ENCODE data around the gene CYP2S1.
"Not testable (repeated sequence)": the region's sequence is repeated elsewhere in the genome, so short reads cannot be mapped to it uniquely, and the experiment has no call there.

The CYP2S1 gene

GRCh38 chr19:41172297-41173164, 20.5 kb upstream of the CYP2S1 start:
- no peaks in the 10 kb centered on the region for H3K4me1 ChIP-seq (ENCODE audit: control insufficient read depth, insufficient read depth, low read length)
- no peaks in the 10 kb centered on the region for H3K36me3 ChIP-seq (ENCODE audit: control insufficient read depth in 2 of 2, insufficient read depth in 2 of 2, low read length in 2 of 2)
- H3K9me3 ChIP-seq (ENCODE audit: control insufficient read depth in 2 of 2, low read length in 2 of 2), result no peaks in the 10 kb centered on the region
- H3K4me3 ChIP-seq (ENCODE audit: low read length in 2 of 2), result no peak overlapping the region
- no peak overlapping the region for H3K27ac ChIP-seq (ENCODE audit: low read length)
- no peak overlapping the region for H3K9ac ChIP-seq (ENCODE audit: low read length in 2 of 2)
- H3K27me3 ChIP-seq (ENCODE audit: control insufficient read depth in 1 of 2, insufficient read depth in 2 of 2, low read length in 2 of 2), result no peaks in the 10 kb centered on the region

DNA sequence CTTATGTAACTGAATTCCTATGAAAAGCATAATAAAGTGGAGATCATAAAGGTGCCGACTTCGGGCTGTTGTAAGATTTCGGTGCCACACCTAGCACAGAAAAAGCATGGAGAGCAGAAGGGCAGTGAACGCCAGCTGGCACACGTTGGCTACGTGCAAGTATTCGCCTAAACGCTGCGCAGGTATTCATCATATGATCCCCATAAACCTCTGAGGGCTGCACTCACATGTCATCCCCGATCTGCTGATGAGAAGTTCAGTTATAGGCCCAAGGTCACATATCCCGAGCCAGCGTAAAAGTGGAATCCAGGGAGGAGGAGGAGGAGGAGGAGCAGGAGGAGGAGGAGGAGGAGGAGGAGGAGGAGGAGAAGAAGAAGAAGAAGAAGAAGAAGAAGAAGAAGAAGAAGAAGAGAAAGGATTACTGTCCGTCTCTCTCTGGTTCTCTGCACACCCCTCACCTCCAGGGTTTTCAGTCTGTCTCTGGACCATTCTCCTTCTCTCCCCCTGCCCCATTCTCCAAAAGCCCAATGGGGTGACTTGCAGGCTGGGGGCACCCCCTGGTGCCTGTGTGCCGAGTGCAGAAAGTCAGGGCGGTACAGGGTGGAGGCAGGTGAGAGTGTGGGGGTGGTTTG, 18.6 kb upstream of the CYP2S1 start:
- Histone ChIP-seq H3K36me3 (ENCODE audit: control insufficient read depth in 2 of 2, insufficient read depth in 2 of 2, low read length in 2 of 2) (no peaks in the 10 kb centered on the region), H3K27ac (ENCODE audit: low read length) (no peak overlapping the region)

DNA sequence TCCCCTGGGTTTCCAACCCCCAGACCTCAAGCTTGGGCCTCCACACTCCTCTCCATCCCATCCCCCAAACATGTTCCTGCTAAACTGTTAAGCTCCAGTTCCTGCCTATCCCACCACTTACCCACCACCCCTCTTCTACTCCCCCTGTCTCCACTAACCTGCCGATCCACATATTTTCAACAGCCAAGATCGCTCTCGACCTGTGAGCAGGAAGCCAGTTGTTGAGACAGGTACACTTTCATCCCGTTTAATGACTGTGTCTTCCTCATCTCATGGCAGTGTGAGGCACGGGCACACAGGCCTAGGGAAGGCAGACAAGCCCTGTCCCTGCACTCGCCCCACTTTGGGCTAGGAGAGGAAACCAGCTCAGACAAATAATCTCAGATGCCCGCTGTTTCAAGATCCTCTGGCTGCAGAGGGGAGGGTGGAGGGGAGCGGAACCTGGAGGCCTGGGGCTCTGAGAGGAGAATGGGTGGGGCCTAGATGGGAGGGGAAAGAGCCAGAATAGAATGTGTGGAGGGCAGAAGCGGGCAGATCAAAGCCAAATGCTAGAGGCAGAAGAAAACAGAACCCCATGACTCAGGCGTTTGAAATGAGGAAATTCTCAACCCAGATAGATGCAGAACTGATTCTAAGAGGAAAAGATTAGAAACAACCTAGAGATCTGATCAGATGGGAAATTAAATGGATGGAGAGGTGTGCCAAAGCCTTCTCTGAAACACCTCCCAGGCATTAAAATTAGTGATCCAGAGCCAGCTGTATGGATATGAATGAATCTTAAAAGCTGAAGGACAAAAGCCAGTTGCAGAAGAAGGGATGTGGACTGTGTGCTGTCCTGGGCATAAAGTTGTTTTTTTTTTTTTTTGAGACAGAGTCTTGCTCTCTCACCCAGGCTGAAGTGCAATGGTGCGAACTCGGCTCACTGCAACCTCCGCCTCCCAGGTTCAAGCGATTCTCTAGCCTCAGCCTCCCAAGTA, 16.9 kb upstream of the CYP2S1 start:
- Histone ChIP-seq H3K36me3 (ENCODE audit: control insufficient read depth in 2 of 2, insufficient read depth in 2 of 2, low read length in 2 of 2) (no peaks in the 10 kb centered on the region), H3K4me3 (ENCODE audit: low read length in 2 of 2) (no peak overlapping the region), H3K27ac (ENCODE audit: low read length) (no peak overlapping the region)

More for the DNA sequence above, 18.6 kb upstream of the CYP2S1 start:
- Histone ChIP-seq H3K4me1 (ENCODE audit: control insufficient read depth, insufficient read depth, low read length) (no peaks in the 10 kb centered on the region), H3K9ac (ENCODE audit: low read length in 2 of 2) (no peak overlapping the region), H3K27me3 (ENCODE audit: control insufficient read depth in 1 of 2, insufficient read depth in 2 of 2, low read length in 2 of 2) (no peaks in the 10 kb centered on the region), H3K9me3 (ENCODE audit: control insufficient read depth in 2 of 2, low read length in 2 of 2) (no peaks in the 10 kb centered on the region), H3K4me3 (ENCODE audit: low read length in 2 of 2) (no peak overlapping the region)

DNA sequence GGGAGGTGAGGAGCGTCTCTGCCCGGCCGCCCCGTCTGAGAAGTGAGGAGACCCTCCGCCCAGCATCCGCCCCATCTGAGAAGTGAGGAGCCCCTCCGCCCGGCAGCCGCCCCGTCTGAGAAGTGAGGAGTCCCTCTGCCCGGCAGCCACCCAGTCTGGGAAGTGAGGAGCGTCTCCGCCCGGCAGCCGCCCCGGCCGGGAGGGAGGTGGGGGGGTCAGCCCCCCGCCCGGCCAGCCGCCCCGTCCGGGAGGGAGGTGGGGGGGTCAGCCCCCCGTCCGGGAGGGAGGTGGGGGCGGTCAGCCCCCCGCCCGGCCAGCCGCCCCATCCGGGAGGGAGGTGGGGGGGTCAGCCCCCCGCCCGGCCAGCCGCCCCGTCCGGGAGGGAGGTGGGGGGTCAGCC, 12.8 kb upstream of the CYP2S1 start:
- not testable (repeated sequence) for H3K36me3 ChIP-seq (ENCODE audit: control insufficient read depth in 2 of 2, insufficient read depth in 2 of 2, low read length in 2 of 2); H3K9ac ChIP-seq (ENCODE audit: low read length in 2 of 2); H3K27me3 ChIP-seq (ENCODE audit: control insufficient read depth in 1 of 2, insufficient read depth in 2 of 2, low read length in 2 of 2); H3K27ac ChIP-seq (ENCODE audit: low read length); H3K9me3 ChIP-seq (ENCODE audit: control insufficient read depth in 2 of 2, low read length in 2 of 2); H3K4me1 ChIP-seq (ENCODE audit: control insufficient read depth, insufficient read depth, low read length); H3K4me3 ChIP-seq (ENCODE audit: low read length in 2 of 2)

More for the DNA sequence above, 16.9 kb upstream of the CYP2S1 start:
- Histone ChIP-seq H3K9ac (ENCODE audit: low read length in 2 of 2) (no peak overlapping the region), H3K9me3 (ENCODE audit: control insufficient read depth in 2 of 2, low read length in 2 of 2) (no peaks in the 10 kb centered on the region), H3K4me1 (ENCODE audit: control insufficient read depth, insufficient read depth, low read length) (no peaks in the 10 kb centered on the region), H3K27me3 (ENCODE audit: control insufficient read depth in 1 of 2, insufficient read depth in 2 of 2, low read length in 2 of 2) (no peaks in the 10 kb centered on the region)

DNA sequence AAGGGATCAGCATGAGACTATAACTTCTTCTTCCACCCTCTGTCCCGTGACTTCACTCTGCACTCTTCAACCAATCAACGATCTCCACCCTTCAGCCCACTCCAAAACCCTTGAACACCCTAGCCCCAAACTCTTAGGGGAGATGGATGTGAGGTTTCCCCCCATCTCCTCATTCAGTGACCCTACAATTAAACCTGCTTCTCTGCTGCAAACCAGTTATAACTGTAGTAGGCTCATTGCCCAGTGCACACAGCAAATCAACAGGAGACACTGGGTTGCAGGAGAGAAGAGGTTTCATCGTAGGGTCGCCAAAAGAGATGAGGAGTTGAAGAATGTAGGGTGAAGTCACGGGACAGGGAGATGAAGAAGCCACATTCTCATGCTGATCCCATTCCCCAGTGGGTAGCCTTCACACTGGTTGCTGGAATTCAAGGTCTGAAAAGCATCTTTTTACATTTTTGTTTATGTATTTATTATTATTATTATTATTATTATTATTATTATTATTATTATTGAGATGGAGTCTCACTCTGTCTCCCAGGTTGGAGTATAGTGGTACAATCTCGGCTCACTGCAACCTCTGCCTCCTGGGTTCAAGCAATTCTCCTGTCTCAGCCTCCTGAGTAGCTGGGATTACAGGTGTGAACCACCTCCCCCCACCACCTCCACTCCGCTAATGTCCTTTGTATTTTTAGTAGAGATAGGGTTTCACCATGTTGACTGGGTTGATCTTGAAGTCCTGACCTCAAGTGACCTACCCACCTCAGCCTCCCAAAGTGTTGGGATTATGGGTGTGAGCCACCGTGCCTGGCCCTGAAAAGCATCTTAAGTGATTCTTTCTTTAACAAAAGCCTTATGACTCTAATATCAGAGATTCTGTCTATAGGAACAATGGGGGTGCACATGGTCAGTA, 5.8 kb upstream of the CYP2S1 start:
- no peaks in the 10 kb centered on the region for H3K9me3 ChIP-seq (ENCODE audit: control insufficient read depth in 2 of 2, low read length in 2 of 2)
- peaks cover 12 to 14% of the 10 kb centered on the region in 2 donors for H3K27me3 ChIP-seq (ENCODE audit: control insufficient read depth in 1 of 2, insufficient read depth in 2 of 2, low read length in 2 of 2)
- no peak overlapping the region for H3K9ac ChIP-seq (ENCODE audit: low read length in 2 of 2)
- no peaks in the 10 kb centered on the region for H3K36me3 ChIP-seq (ENCODE audit: control insufficient read depth in 2 of 2, insufficient read depth in 2 of 2, low read length in 2 of 2)
- no peak overlapping the region for H3K4me3 ChIP-seq (ENCODE audit: low read length in 2 of 2)
- H3K4me1 ChIP-seq (ENCODE audit: control insufficient read depth, insufficient read depth, low read length), result no peaks in the 10 kb centered on the region
- H3K27ac ChIP-seq (ENCODE audit: low read length), result no peak overlapping the region

GRCh38 chr19:41187884-41188279, 5.1 kb upstream of the CYP2S1 start:
- H3K4me1 ChIP-seq (ENCODE audit: control insufficient read depth, insufficient read depth, low read length), result peaks cover 4% of the 10 kb centered on the region
- no peaks in the 10 kb centered on the region for H3K9me3 ChIP-seq (ENCODE audit: control insufficient read depth in 2 of 2, low read length in 2 of 2)
- H3K9ac ChIP-seq (ENCODE audit: low read length in 2 of 2), result no peak overlapping the region
- H3K36me3 ChIP-seq (ENCODE audit: control insufficient read depth in 2 of 2, insufficient read depth in 2 of 2, low read length in 2 of 2), result no peaks in the 10 kb centered on the region
- no peak overlapping the region for H3K4me3 ChIP-seq (ENCODE audit: low read length in 2 of 2)
- H3K27ac ChIP-seq (ENCODE audit: low read length), result no peak overlapping the region
- peaks cover 18 to 20% of the 10 kb centered on the region in 2 donors for H3K27me3 ChIP-seq (ENCODE audit: control insufficient read depth in 1 of 2, insufficient read depth in 2 of 2, low read length in 2 of 2)

DNA sequence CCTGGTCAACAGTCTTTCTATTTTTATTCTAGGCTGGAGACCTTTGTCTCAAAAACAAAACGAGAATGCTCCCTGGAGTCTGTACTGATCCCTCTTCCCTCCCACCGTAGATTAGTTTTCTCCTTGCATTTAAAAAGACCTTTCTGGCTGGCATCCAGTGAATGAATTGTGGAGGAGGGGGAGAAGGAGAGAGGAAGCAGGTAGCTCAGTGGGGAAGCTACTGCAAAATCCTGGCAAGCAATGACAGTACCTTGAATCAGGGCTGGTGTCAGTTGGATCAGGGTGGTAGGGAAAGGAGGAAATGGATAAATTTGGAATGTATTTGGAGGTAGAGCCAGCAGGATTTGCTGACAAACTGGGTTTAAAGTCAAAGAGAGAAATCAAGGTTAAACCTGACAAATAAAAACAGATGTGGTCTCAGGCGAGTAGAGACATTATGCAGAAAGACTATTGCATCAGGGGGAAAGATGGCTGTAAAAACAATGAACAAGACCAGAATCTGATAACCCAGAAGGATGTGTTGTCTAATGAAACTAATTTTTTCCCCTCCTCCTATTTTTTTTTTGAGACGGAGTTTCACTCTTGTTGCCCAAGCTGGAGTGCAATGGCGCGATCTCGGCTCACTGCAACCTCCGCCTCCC, 3.5 kb upstream of the CYP2S1 start:
- no peak overlapping the region for H3K4me3 ChIP-seq (ENCODE audit: low read length in 2 of 2)
- no peak overlapping the region for H3K27ac ChIP-seq (ENCODE audit: low read length)
- H3K36me3 ChIP-seq (ENCODE audit: control insufficient read depth in 2 of 2, insufficient read depth in 2 of 2, low read length in 2 of 2), result no peaks in the 10 kb centered on the region
- H3K9ac ChIP-seq (ENCODE audit: low read length in 2 of 2), result no peak overlapping the region
- peaks cover 9% of the 10 kb centered on the region for H3K4me1 ChIP-seq (ENCODE audit: control insufficient read depth, insufficient read depth, low read length)
- peaks cover 32 to 37% of the 10 kb centered on the region in 2 donors for H3K27me3 ChIP-seq (ENCODE audit: control insufficient read depth in 1 of 2, insufficient read depth in 2 of 2, low read length in 2 of 2)
- H3K9me3 ChIP-seq (ENCODE audit: control insufficient read depth in 2 of 2, low read length in 2 of 2), result no peaks in the 10 kb centered on the region

- Histone ChIP-seq H3K36me3 (ENCODE audit: control insufficient read depth in 2 of 2, insufficient read depth in 2 of 2, low read length in 2 of 2) (no peaks in the 10 kb centered on the region), H3K4me1 (ENCODE audit: control insufficient read depth, insufficient read depth, low read length) (peaks cover 9% of the 10 kb centered on the region), H3K4me3 (ENCODE audit: low read length in 2 of 2) (peak overlapping the region in 1 of 2 donors; percentile 44), H3K9me3 (ENCODE audit: control insufficient read depth in 2 of 2, low read length in 2 of 2) (no peaks in the 10 kb centered on the region), H3K9ac (ENCODE audit: low read length in 2 of 2) (no peak overlapping the region), H3K27me3 (ENCODE audit: control insufficient read depth in 1 of 2, insufficient read depth in 2 of 2, low read length in 2 of 2) (peaks cover 37 to 38% of the 10 kb centered on the region in 2 donors), H3K27ac (ENCODE audit: low read length) (no peak overlapping the region)
Observed at GRCh38 chr19:41193430-41194156, 574 bp downstream of the CYP2S1 start.

GRCh38 chr19:41194157-41194552, 1.1 kb downstream of the CYP2S1 start:
- Histone ChIP-seq H3K27me3 (ENCODE audit: control insufficient read depth in 1 of 2, insufficient read depth in 2 of 2, low read length in 2 of 2) (peaks cover 36 to 38% of the 10 kb centered on the region in 2 donors), H3K9ac (ENCODE audit: low read length in 2 of 2) (no peak overlapping the region), H3K4me3 (ENCODE audit: low read length in 2 of 2) (no peak overlapping the region), H3K36me3 (ENCODE audit: control insufficient read depth in 2 of 2, insufficient read depth in 2 of 2, low read length in 2 of 2) (no peaks in the 10 kb centered on the region), H3K4me1 (ENCODE audit: control insufficient read depth, insufficient read depth, low read length) (peaks cover 9% of the 10 kb centered on the region), H3K27ac (ENCODE audit: low read length) (no peak overlapping the region), H3K9me3 (ENCODE audit: control insufficient read depth in 2 of 2, low read length in 2 of 2) (no peaks in the 10 kb centered on the region)

Data from stomach smooth muscle (tissue), 2 donors.